HepG2 (cell line): Measurements from ENCODE around the gene DPP8. TPM values are rescaled to one million over a fixed set of nuclear protein-coding genes. Genes with fewer than 3 reads are reported as not detected.

ENCODE experiments used
- ATAC-seq: fragments of 200-7000 bp; cut with Tn5 transposase; 3 replicates; pipeline ENCODE4 v1.9.1; 2020; ENCODE audit warnings: mild to moderate bottlenecking, moderate library complexity
- BruUV-seq: library from RNA; stranded (reverse); fragments of 400-500 nt; replicated peaks from 2 replicates; lab custom pipeline; 2021; lab: Mats Ljungman, UMichigan
- CTCF ChIA-PET: fragments of 300-600 bp; formaldehyde crosslinking; extraction: SDS; loops from one replicate; lab custom pipeline; 2021; ENCODE audit warnings: low total read pairs, inconsistent platforms, low intra/inter-chr PET ratio; lab: Yijun Ruan, JAX
- POLR2A ChIA-PET: fragments of 350-600 bp; sonication (Branson Sonifier 250); formaldehyde crosslinking; loops from one replicate; lab custom pipeline; 2020; ENCODE audit warnings: antibody characterized with exemption, inconsistent platforms; lab: Yijun Ruan, JAX
- DNase-seq: peaks from one replicate; pipeline ENCODE4 v3.0.0-alpha.2; 2015; ENCODE audit warnings: low spot score
- FAIRE-seq: peaks from 3 replicates; lab custom pipeline; 2011; peaks lifted over from hg19 to GRCh38; lab: Jason Lieb, UNC
- H2AFZ ChIP-seq: one replicate; pipeline ENCODE4 v1.6.1; 2011; ENCODE audit warnings: low read length, inconsistent platforms
- H3K27ac ChIP-seq: fragments of 300-600 bp; 3 replicates; pipeline ENCODE4 v1.8.0; 2011; ENCODE audit warnings: mixed run types, mild to moderate bottlenecking, mixed read lengths, low read length, inconsistent platforms; ENCODE audit not compliant: insufficient read depth; ENCODE audit errors: extremely low read length
- H3K27me3 ChIP-seq, 2 experiments: fragments of 200-600 bp in 1 of 2; 2 replicates in 1 of 2; 3 replicates in 1 of 2; pipeline versions ENCODE4 v1.6.0 to v1.8.0; 2011; ENCODE audit warnings: low read length in 2 of 2, mild to moderate bottlenecking in 2 of 2, moderate library complexity in 2 of 2, inconsistent platforms in 1 of 2; ENCODE audit not compliant: insufficient read depth in 2 of 2, control insufficient read depth in 1 of 2
- H3K36me3 ChIP-seq, 2 experiments: fragments of 200-600 bp in 1 of 2; replicated peaks in 1 of 2; 2 replicates in 1 of 2; 3 replicates in 1 of 2; pipeline versions ENCODE4 v1.5.1 to v1.8.0; 2011; ENCODE audit warnings: low read length in 2 of 2, inconsistent platforms in 1 of 2; ENCODE audit not compliant: insufficient read depth in 2 of 2, control insufficient read depth in 1 of 2
- H3K4me1 ChIP-seq: 2 replicates; pipeline ENCODE4 v1.5.1; 2012; ENCODE audit warnings: low read length, inconsistent platforms; ENCODE audit not compliant: insufficient read depth
- H3K4me2 ChIP-seq: 2 replicates; pipeline ENCODE4 v1.6.0; 2011; ENCODE audit warnings: low read depth, low read length, inconsistent platforms
- H3K4me3 ChIP-seq, 3 experiments: fragments of 200-600 bp in 1 of 3; sonication (generic), shearing (Covaris generic) in 1 of 3; replicated peaks in 1 of 3; 2 replicates each; pipeline ENCODE4 v1.5.1; 2011 to 2016; ENCODE audit warnings: low read length in 3 of 3, inconsistent platforms in 2 of 3, low read depth in 2 of 3, mild to moderate bottlenecking in 2 of 3, control low read depth in 1 of 3, mixed read lengths in 1 of 3; ENCODE audit not compliant: insufficient read depth in 1 of 3
- H3K79me2 ChIP-seq: one replicate; pipeline ENCODE4 v1.6.1; 2011; ENCODE audit warnings: low read length, inconsistent platforms; ENCODE audit not compliant: insufficient read depth
- H3K9ac ChIP-seq: 2 replicates; pipeline ENCODE4 v1.6.0; 2011; ENCODE audit warnings: mild to moderate bottlenecking, low read depth, low read length, inconsistent platforms; ENCODE audit not compliant: insufficient read depth
- H3K9me3 ChIP-seq: 2 replicates; pipeline ENCODE4 v1.5.1; 2012; ENCODE audit warnings: mild to moderate bottlenecking, low read length
- H4K20me1 ChIP-seq: 2 replicates; pipeline ENCODE4 v1.6.0; 2011; ENCODE audit warnings: inconsistent platforms, mild to moderate bottlenecking, low read length, moderate library complexity; ENCODE audit not compliant: insufficient read depth
- MTF2 ChIP-seq: sonication (generic); formaldehyde crosslinking; IDR thresholded peaks from 2 replicates; pipeline ENCODE4 v1.5.0; 2020; ENCODE audit warnings: missing genetic modification reagents, borderline replicate concordance
- NFE2L1 ChIP-seq: sonication (generic); formaldehyde crosslinking; IDR thresholded peaks from 2 replicates; pipeline ENCODE4 v1.4.0; 2020; ENCODE audit warnings: missing genetic modification reagents, mild to moderate bottlenecking, borderline replicate concordance
- RBM22 ChIP-seq: fragments of 200-400 bp; formaldehyde crosslinking; optimal IDR thresholded peaks from 2 replicates; pipeline ENCODE3; 2017; ENCODE audit warnings: mild to moderate bottlenecking, low read length, moderate library complexity
- ZNF10 ChIP-seq: sonication (generic); formaldehyde crosslinking; IDR thresholded peaks from 2 replicates; pipeline ENCODE4 v1.4.0; 2020; ENCODE audit warnings: mild to moderate bottlenecking, low read depth, missing genetic modification reagents, borderline replicate concordance
- ZNF160 ChIP-seq: sonication (generic); formaldehyde crosslinking; IDR thresholded peaks from 2 replicates; pipeline ENCODE4 v1.8.0; 2022; ENCODE audit warnings: mild to moderate bottlenecking, inconsistent platforms, missing genetic modification reagents
- WGBS: methylation state at CpG from one replicate; pipeline ENCODE4 v1.1.6; 2017; ENCODE audit warnings: low lambda C conversion rate; 5-methylcytosine and 5-hydroxymethylcytosine counted together
- in situ Hi-C: cut with HindIII; loops from 2 replicates; pipeline ENCODE4 v1.10.0; 2017; ENCODE audit warnings: low pct_unique_long_range_greater_than_20kb; ENCODE audit not compliant: extremely low pct_ligation_motif_present
- intact Hi-C: fragments of 100-400 bp; cut with micrococcal nuclease; formaldehyde crosslinking; loops from one replicate; pipeline ENCODE4 v1.10.0; 2022; ENCODE audit not compliant: unreplicated experiment
- polyA plus RNA-seq, 8 experiments: library from polyadenylated mRNA; depleted of rRNA in 3 of 8; stranded (reverse) in 7 of 8; unstranded in 1 of 8; fragments of >200 nt; fragmentation: Illumina TruSeq in 4 of 8; extraction: Trizol in 4 of 8; gene quantifications; 2 replicates each; pipeline versions ENCODE4 v1.2.1 to v1.2.3, GENCODE V29; 2011 to 2016; ENCODE audit warnings: low read depth in 4 of 8, missing spikeins in 1 of 8, mixed read lengths in 1 of 8; ENCODE audit not compliant: insufficient read depth in 1 of 8
- total RNA-seq, 5 experiments: library from RNA; depleted of rRNA; stranded (reverse); fragments of >200 nt; fragmentation: Illumina TruSeq; extraction: Trizol; gene quantifications; 2 replicates each; pipeline ENCODE4 v1.2.3, GENCODE V29; 2016; ENCODE audit warnings: low read depth in 1 of 5
- TF ChIP-seq, protein P1 (sequence below): sonication (generic); formaldehyde crosslinking; IDR thresholded peaks from one replicate; pipeline ENCODE4 v1.5.1; 2020; ENCODE audit warnings: mild to moderate bottlenecking, missing genetic modification reagents; ENCODE audit errors: not compliant biosample characterization

Gene DPP8
- total and polyA plus RNA-seq, 2 of the 13 experiments (the other 11 are each of a cell fraction or from before 2014, with no cell fraction given), result 18.0 to 26.3 TPM

DNA sequence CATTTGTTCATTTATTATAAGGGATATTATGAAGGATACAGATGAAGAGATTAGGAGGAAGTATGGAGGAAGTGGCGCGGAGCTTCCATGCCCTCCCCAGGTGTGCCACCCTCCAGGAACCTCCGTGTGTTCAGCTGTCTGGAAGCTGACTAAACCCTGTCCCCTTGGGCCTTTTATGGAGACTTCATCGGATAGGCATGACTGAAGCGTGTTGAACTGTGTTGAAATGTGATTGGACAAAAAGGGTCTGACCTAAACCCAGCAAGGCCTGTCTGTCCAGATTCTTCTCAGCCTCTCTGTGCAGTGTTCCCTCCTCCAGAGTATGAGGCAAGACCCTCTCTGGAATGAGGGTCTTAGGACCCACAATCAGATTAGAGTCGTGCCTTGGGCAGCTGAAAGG lies 44.4 kb upstream of the DPP8 start:
- FAIRE-seq (no peak), DNase-seq (no peak), ATAC-seq (no peak)
- intact Hi-C loops (no loop called here), in situ Hi-C loops (no loop called here)
- no TSS peak for BruUV-seq
- H3K4me3 ChIP-seq, result no peak overlapping the region
- no peak overlapping the region for H3K27ac ChIP-seq
- no peak overlapping the region for H3K4me2 ChIP-seq
- H2AFZ ChIP-seq, result no peak overlapping the region
- 95% methylated on average over 6 of the region's 6 CpGs for whole genome bisulfite sequencing
- H3K27me3 ChIP-seq, result no peaks in the 10 kb centered on the region
- no peak overlapping the region for H3K9ac ChIP-seq
- CTCF ChIA-PET, result no interaction called here
- POLR2A ChIA-PET, result no interaction called here
- no peaks in the 10 kb centered on the region for H3K79me2 ChIP-seq
- no peaks in the 10 kb centered on the region for H3K9me3 ChIP-seq
- no peak for TF ChIP-seq MTF2 (CRISPR knock-in tag)
- peak; percentile 2 for TF ChIP-seq RBM22
- TF ChIP-seq ZNF160 (CRISPR knock-in tag), result no peak
- TF ChIP-seq ZNF10, result no peak
- TF ChIP-seq NFE2L1 (CRISPR knock-in tag), result no peak
- TF ChIP-seq, protein P1, sequence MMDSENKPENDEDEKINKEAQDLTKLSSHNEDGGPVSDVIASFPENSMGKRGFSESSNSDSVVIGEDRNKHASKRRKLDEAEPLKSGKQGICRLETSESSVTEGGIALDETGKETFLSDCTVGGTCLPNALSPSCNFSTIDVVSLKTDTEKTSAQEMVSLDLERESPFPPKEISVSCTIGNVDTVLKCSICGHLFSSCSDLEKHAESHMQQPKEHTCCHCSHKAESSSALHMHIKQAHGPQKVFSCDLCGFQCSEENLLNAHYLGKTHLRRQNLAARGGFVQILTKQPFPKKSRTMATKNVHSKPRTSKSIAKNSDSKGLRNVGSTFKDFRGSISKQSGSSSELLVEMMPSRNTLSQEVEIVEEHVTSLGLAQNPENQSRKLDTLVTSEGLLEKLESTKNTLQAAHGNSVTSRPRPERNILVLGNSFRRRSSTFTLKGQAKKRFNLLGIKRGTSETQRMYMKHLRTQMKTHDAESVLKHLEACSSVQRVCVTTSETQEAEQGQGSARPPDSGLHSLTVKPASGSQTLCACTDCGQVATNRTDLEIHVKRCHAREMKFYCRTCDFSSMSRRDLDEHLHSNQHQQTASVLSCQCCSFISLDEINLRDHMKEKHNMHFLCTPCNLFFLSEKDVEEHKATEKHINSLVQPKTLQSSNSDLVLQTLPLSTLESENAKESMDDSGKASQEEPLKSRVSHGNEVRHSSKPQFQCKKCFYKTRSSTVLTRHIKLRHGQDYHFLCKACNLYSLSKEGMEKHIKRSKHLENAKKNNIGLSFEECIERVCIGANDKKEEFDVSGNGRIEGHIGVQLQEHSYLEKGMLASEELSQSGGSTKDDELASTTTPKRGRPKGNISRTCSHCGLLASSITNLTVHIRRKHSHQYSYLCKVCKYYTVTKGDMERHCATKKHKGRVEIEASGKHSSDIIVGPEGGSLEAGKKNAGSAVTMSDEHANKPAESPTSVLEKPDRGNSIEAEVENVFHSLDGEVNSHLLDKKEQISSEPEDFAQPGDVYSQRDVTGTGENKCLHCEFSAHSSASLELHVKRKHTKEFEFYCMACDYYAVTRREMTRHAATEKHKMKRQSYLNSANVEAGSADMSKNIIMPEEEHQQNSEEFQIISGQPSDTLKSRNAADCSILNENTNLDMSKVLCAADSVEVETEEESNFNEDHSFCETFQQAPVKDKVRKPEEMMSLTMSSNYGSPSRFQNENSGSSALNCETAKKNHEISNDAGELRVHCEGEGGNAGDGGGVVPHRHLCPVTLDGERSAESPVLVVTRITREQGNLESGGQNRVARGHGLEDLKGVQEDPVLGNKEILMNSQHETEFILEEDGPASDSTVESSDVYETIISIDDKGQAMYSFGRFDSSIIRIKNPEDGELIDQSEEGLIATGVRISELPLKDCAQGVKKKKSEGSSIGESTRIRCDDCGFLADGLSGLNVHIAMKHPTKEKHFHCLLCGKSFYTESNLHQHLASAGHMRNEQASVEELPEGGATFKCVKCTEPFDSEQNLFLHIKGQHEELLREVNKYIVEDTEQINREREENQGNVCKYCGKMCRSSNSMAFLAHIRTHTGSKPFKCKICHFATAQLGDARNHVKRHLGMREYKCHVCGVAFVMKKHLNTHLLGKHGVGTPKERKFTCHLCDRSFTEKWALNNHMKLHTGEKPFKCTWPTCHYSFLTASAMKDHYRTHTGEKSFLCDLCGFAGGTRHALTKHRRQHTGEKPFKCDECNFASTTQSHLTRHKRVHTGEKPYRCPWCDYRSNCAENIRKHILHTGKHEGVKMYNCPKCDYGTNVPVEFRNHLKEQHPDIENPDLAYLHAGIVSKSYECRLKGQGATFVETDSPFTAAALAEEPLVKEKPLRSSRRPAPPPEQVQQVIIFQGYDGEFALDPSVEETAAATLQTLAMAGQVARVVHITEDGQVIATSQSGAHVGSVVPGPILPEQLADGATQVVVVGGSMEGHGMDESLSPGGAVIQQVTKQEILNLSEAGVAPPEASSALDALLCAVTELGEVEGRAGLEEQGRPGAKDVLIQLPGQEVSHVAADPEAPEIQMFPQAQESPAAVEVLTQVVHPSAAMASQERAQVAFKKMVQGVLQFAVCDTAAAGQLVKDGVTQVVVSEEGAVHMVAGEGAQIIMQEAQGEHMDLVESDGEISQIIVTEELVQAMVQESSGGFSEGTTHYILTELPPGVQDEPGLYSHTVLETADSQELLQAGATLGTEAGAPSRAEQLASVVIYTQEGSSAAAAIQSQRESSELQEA, result no peak
- H3K4me1 ChIP-seq, result no peaks in the 10 kb centered on the region
- H4K20me1 ChIP-seq, result no peaks in the 10 kb centered on the region
- H3K36me3 ChIP-seq, result peaks cover 19 to 81% of the 10 kb centered on the region in 2 experiments
